GM18502 (cell line): ENCODE data around the gene ECSCR.
A peak's percentile ranks its signal among the peaks of the same experiment; 100 is the strongest.
"Not testable (repeated sequence)": the region's sequence is repeated elsewhere in the genome, so short reads cannot be mapped to it uniquely, and the experiment has no call there.

Experiments
- ATAC-seq: cut with Tn5 transposase; IDR thresholded peaks from one replicate; pipeline ENCODE4 v1.9.1; 2021; ENCODE audit warnings: mild to moderate bottlenecking; ENCODE audit not compliant: unreplicated experiment, poor library complexity

Gene ECSCR, protein sequence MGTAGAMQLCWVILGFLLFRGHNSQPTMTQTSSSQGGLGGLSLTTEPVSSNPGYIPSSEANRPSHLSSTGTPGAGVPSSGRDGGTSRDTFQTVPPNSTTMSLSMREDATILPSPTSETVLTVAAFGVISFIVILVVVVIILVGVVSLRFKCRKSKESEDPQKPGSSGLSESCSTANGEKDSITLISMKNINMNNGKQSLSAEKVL

GRCh38 chr5:139462586-139463276 lies at the start of gene ECSCR:
Gene ECSCR, minus strand, starts transcription at chr5:139462743. Its CDS starts 73 bp downstream, at chr5:139462670.
- no peak for ATAC-seq

- ATAC-seq, result not testable (repeated sequence)
Measured at GRCh38 chr5:139504722-139505121, 42.2 kb upstream of the ECSCR start.

- not testable (repeated sequence) for ATAC-seq
Measured at GRCh38 chr5:139503879-139504278, 41.3 kb upstream of the ECSCR start.

- not testable (repeated sequence) for ATAC-seq
Measured at GRCh38 chr5:139503036-139503817, 40.7 kb upstream of the ECSCR start.

DNA sequence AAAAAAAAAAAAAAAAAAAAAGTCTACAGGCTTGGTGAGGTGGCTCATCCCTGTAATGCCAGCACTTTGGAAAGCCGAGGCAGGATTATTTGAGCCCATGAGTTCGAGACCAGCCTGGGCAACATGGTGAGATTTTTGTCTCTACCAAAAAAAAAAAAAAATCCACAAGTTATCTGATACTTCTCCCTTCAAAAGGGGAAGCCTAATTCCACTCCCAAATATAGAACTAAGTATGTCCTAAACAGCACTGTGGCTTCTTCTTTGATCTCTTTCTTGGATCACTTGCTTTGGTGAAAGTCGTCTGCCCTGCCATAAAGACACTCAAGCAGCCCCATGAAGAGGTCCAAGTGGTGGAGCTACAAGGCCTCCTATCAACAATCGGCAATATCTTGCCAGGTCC lies 38.8 kb upstream of the ECSCR start:
- no peak for ATAC-seq

DNA sequence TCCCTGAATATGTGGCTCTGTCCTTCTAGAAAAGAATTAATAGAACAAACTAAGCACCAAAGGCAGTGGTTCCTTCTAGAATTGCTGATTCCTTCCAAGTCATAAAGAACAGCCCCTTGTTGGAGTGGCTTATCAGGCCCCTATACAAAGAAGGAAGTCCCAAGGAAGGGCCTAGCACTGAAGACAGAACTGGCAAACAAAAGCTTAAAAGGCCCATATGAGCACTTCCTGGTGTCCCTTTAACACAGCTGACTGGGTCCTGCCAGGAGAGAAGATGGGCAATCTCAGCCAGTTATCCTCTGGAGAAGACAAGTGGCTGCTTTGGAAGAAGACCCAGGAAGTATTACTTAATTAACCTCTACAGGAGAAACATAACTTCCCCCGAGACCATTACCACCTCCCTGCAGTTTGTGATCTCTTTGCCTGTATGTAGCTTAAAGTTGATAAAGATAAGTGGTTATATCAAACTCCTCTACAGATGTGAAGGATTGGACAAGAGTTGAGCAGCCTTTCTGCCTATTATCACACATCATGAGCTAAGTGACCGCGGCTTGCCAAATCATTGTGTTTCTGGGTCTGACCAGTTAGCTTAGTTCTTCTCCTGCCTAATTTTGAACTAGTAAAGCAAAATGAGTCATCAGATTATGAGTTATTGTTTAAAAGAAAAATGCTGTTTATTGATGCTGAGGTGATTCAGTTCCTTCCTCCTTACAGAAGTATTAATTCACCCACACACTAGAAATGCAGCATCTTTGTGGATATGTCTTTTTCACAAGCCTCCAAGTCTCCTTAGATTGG lies 33.3 kb upstream of the ECSCR start:
- ATAC-seq, result no peak

- ATAC-seq, result no peak
Measured at GRCh38 chr5:139494832-139495231, 32.3 kb upstream of the ECSCR start.

DNA sequence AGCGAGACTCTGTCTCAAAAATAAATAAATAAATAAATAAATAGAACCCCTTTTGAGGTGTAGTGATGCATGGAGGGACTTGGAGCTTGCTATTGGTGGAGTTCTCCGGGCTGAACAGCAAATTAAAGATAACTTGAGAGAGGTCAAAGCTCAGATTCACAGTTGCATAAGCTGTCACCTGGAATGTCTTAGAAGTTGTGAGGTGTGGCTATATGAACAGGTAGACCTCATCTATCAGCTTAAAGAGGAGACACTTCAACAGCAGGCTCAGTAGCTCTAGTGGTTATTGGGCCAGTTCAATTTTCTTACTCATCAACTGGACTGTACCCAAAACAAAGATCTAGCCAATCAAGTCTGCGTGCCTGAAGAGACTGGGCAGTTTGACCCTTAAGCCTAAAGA lies 31.7 kb upstream of the ECSCR start:
- ATAC-seq, result no peak

- no peak for ATAC-seq
Measured at GRCh38 chr5:139492700-139493192, 30.2 kb upstream of the ECSCR start.

- ATAC-seq, result no peak
Measured at GRCh38 chr5:139488260-139488659, 25.7 kb upstream of the ECSCR start.

- no peak for ATAC-seq
Measured at GRCh38 chr5:139486201-139486600, 23.7 kb upstream of the ECSCR start.

DNA sequence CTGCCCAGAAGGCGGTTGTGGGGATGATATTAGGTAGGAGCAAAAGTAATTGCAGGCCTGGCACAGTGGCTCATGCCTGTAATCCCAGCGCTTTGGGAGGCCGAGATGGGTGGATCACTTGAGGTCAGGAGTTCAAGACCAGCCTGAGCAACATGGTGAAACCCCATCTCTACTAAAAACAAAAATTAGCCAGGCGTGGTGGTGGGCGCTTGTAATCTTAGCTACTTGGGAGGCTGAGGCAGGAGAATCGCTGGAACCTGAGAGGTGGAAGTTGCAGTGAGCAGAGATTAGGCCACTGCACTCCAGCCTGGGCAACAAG lies 20.3 kb upstream of the ECSCR start:
- not testable (repeated sequence) for ATAC-seq

DNA sequence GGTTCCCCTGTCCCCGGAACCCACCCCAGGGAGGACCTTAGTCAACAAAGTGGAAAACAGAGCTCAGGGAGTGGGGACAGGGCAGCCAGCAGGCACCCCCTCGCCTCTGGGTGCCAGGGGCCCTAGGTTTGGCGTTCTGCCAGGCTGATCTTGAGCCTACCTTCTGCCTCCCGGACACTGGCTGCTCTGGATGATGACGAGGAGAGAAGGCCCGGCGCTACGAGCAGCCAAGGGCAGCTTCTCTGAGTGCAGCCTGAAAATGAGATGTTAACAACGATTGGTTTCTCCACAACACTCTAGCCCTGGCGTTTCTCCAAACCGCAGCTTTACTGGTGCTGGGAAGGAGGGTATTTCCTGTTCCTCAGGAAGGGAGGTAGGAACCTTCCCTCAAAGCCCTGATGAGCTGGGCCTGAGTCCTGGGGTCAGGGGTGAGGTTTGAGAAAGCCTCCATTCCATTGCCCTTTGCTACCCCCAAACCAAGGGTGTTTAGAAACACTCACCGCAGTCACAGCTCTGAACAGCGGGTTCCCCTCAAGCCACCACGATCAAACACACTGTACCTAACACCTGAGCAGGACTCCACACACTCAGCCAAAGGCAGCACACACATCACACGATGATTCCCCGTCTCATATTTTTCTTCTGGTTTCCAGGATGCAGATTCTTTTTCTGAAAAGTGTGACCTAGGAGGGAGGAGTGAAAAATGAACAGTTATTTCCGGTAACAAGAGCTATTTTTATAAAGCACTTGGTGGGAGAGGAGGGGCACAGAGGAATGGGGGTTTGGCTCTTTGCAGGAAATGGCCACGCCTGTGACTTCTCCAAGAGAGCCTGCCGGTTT lies 19.7 kb upstream of the ECSCR start, which contains the start of gene STING1:
Gene STING1, minus strand, starts transcription at position 709 of the 840 bp plus-strand sequence. CDS start 1,054 bp downstream, outside the sequence.
- peak; percentile 63 for ATAC-seq

DNA sequence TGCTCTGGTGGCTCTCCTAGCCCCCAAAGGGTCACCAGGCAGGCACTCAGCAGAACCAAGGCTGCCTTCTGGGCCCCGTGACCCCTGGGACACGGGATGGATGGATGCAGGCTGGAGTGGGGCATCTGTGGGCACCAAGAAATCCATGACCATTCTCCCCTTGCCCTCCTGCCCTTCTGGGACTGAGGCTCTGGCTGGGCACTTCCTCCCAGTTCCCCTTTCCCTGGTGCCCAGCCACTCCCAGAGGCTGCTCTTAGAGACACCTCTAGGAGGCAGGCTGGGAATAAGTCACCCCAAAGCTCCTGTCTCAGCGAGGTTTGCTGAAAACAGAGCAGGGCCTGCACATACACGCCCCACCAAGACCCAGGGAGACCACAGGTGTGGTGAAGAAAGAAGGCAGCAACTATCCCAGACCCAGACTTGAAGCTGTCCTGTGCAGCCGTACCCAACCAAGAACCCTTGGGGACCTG lies 19.1 kb upstream of the ECSCR start:
- ATAC-seq, result peak; percentile 28

- ATAC-seq, result no peak
Measured at GRCh38 chr5:139481122-139481533, 18.6 kb upstream of the ECSCR start.

DNA sequence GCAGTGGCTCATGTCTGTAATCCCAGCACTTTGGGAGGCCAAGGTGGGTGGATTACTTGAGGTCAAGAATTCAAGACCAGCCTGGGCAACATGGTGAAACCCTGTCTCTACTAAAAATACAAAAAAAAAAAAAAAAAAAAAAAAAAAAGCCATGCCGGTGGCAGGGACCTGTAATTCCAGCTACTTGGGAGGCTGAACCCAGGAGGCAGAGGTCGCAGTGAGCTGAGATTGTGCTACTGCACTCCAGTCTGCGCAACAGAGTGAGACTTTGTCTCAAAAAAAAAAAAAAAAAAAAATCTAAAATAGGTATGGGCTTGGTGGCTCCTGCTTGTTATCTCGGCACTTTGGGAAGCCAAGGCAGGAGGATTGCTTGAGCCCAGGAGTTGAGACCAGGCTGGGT lies 17.2 kb upstream of the ECSCR start:
- ATAC-seq, result not testable (repeated sequence)

DNA sequence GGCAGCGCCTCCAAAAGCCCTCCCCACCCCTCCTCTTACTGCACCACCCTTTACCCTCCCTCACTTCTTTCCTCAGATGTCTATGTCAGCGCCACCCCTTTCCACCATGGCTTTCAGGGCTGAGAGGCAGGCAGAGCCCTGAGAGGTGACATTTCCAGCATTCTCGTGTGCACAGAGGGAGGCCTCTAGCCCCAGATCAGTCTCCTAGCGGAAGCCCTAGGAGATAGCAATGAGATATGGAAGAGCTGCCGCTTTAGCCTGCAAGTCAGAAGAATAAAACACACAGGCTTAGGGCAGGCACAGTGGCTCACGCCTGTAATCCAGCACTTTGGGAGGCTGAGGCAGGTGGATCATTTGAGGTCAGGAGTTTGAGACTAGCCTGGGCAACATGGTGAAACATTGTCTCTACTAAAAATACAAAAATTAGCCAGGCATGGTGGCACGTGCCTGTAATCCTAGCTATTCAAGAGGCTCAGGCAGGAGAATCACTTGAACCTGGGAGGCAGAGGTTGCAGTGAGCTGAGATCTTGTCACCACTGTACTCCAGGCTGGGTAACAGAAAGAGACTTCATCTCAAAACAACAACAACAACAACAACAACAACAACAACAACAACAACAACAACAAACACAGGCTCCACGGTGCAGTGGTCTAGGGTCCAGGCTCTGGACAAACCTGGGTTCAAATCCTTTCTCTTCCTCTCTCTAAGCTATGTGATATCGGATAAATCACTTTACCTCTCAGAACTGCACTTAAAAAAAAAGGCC lies 16.3 kb upstream of the ECSCR start:
- not testable (repeated sequence) for ATAC-seq

DNA sequence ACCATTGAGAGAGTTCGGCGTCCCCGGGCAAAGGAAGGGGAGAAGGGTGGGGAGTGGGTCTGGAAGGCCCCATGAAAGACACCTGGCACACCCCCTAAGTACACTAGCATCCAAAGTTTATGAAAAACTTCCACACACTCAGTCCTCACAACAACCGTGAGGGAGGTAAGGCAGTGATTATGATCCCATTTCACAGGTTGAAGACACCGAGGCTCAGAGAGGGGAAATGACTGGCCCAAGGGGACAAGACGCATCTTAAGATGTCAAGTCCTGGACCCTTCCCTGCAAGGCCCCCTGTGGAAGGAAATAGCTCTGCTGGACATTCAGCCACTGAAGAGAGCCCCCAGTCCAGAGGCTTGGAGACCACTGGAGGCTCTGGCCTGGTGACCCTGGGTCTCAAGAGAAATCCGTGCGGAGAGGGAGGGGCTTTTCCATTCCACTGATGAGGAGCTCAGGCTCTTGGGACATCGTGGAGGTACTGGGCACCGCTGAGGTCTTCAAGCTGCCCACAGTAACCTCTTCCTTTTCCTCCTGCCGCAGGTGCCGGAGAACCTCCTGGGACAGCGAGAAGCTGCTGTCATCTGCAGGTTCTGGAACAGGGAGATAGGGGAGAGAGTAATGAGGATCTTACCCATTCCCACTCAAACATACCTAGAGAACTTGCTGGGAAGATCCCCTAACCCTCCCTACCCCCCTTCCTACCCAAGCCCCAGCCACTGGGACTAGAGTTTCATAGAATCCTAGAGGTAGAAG lies 13.5 kb upstream of the ECSCR start:
- no peak for ATAC-seq
